GM12891 (cell line): ENCODE measurements around the gene GHR.

Source experiments
- PAX5 ChIP-seq: IDR thresholded peaks from 2 replicates; pipeline ENCODE4 v1.6.1; 2011; ENCODE audit warnings: low read length, moderate library complexity, mild to moderate bottlenecking; ENCODE audit not compliant: insufficient read depth, severe bottlenecking
- POLR2A ChIP-seq: IDR thresholded peaks from 2 replicates; pipeline ENCODE4 v1.6.1; 2011; ENCODE audit warnings: low read depth, low read length, control low read depth
- POLR2AphosphoS5 ChIP-seq: IDR thresholded peaks from 2 replicates; pipeline ENCODE4 v1.6.1; 2011; ENCODE audit warnings: low read depth, low read length, control low read depth
- SPI1 ChIP-seq: IDR thresholded peaks from 2 replicates; pipeline ENCODE4 v1.6.1; 2011; ENCODE audit warnings: low read depth, low read length, control low read depth
- TAF1 ChIP-seq: IDR thresholded peaks from 2 replicates; pipeline ENCODE4 v1.6.1; 2011; ENCODE audit warnings: low read depth, low read length, control low read depth

DNA sequence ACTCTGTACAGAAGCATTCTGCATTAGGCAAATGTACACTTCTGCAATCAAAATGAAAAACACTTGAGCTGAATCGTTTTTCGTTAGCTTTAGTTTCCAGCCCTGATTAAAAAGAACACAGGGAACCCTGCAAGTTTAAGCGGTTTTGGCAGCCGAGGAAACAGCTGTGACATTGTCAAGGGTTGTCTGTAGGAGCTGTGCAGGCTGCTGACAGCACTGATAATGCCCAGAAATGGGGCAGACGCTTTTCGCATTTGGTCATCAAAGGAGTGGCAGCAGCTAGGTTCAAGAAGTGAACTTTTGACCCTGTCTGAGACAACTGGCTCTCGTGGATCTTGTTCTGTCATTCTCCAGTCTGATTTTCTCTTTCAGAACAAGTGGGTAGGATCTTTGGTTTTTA, 167.8 kb downstream of the GHR start:
- TF ChIP-seq TAF1 (no peak), POLR2AphosphoS5 (no peak), POLR2A (no peak), PAX5 (no peak), SPI1 (no peak)
